ENCODE measurements around the gene TRAPPC2.
"Not testable (repeated sequence)": the region's sequence is repeated elsewhere in the genome, so short reads cannot be mapped to it uniquely, and the experiment has no call there.

TRAPPC2 gene

DNA sequence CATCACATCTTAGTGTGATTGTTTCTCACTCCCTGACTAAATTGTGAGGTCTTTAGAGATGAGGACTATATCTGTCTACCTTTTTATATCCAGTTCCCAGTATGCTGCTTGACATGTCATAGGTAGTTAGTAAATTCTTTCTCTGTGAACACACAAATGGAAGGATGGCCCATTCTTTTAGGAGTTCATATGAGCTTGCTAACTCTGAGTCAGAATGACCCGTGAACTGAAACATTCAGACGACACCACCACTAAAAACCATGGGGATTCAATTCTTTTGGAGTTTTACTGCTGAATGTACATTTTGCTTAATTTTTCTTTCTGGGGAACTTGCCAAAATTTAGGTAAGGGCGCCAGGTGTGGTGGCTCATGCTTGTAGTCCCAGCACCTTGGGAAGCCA is 14.1 kb upstream of the TRAPPC2 start:
- no peak for DNase-seq (ENCODE audit: low read depth in 2 of 2, low spot score in 1 of 2)

DNA sequence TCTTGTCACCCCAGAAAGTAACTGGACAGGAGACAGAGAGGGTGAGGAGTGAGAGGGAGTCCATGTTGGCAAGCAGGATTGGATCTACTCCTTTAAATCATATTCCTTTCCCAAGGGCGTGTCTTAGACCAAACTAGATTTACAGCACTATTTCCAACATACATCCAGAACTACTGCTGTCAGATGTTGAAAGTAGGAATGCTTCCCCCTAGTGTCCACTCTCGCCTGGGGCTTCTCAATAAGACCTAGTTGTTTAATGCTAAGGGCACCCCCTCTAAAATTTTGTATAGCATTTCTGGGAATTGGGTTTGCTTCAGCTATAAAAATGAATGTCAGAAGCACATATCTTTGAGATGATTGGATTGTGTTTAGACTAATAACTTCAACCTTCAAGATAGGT is 13.4 kb upstream of the TRAPPC2 start:
- DNase-seq (ENCODE audit: low read depth in 2 of 2, low spot score in 1 of 2), result no peak

DNA sequence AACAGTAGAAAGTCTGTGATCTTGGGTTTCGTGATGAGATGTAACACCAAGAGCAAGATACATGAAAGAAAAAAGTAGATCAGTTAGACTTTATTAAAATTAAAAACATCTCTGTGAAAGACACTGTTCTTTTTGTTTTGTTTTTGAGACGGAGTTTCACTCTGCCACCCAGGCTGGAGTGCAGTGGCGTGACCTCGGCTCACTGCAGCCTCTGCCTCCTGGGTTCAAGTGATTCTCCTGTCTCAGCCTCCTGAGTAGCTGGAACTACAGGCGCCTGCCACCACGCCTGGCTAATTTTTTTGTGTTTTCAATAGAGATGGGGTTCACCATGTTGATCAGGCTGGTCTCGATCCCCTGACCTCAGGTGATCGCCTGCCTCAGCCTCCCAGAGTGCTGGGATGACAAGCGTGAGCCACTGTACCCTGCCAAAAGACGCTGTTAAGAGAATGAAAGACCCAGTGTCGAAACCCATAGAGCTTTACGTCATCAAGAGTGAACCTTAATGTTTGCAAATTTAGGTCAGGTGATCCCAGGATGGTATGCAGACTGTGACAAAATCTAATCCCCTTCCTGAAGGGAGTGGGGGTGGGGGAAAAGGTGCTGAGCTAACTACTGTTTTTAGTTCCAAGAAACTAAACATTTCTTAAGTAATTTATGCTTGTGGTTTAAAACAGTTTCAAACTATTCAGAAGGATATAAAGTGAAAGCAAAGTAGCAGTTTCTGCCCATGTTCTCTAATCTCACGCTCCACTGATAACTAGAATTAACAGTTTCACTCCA is 8.2 kb upstream of the TRAPPC2 start:
- no peak for DNase-seq (ENCODE audit: low read depth in 2 of 2, low spot score in 1 of 2)

DNA sequence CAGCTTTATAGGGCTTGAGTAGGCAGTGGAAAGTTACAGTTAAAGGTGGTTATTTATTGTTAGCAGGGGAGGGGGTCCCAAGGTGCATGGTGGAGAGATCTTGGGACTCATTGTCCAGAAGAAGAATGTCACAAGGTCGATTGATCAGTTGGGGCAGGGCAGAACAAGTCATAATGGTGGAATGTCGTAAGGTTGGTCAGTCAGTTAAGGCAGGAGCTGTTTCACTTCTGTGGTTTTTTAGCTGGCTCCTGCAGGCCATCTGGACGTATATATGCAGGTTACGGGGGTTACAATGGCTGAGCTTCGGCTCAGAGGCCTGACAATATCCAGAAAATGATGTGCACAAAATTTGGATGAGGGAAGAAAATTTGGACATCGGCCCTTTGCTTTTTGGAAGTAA is 7.3 kb upstream of the TRAPPC2 start:
- no peak for DNase-seq (ENCODE audit: low read depth in 2 of 2, low spot score in 1 of 2)

DNA sequence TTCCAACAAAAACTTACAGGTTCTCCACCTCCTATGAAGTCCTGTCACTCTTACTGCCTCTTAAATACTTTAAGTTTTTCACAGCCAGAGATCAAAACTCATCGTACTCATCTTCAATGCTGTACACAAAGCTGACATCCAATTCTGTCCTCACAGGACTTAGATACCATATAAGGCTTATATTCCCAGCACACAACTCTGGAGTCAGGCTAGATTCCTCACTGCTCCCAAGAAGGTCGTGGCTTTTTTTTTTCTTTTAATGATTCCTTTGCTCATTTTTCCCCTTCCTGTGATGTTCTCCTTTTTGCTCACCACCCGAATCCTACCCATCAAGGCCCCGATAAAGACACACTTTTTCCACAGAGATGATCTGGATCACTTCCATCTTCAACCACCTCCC is 914 bp downstream of the TRAPPC2 start:
- no peak for DNase-seq (ENCODE audit: low read depth in 2 of 2, low spot score in 1 of 2)

GRCh38 chrX:13732246-13733067 is 2.0 kb downstream of the TRAPPC2 start:
- no peak for DNase-seq (ENCODE audit: low read depth in 2 of 2, low spot score in 1 of 2)

DNA sequence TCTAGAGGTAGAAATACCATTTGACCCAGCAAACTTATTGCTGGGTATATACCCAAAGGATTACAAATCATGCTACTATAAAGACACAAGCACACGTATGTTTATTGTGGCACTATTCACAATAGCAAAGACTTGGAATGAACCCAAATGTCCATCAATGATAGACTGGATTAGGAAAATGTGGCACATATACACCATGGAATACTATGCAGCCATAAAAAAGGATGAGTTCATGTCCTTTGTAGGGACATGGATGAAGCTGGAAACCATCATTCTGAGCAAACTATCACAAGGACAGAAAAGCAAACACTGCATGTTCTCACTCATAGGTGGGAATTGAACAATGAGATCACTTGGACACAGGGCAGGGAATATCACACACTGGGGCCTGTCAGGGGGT is 3.9 kb downstream of the TRAPPC2 start:
- not testable (repeated sequence) for DNase-seq (ENCODE audit: low read depth in 2 of 2, low spot score in 1 of 2)

GRCh38 chrX:13726583-13726982 is 7.8 kb downstream of the TRAPPC2 start:
- not testable (repeated sequence) for DNase-seq (ENCODE audit: low read depth in 2 of 2, low spot score in 1 of 2)

- not testable (repeated sequence) for DNase-seq (ENCODE audit: low read depth in 2 of 2, low spot score in 1 of 2)
Measured at GRCh38 chrX:13724878-13725277, 9.5 kb downstream of the TRAPPC2 start.

DNA sequence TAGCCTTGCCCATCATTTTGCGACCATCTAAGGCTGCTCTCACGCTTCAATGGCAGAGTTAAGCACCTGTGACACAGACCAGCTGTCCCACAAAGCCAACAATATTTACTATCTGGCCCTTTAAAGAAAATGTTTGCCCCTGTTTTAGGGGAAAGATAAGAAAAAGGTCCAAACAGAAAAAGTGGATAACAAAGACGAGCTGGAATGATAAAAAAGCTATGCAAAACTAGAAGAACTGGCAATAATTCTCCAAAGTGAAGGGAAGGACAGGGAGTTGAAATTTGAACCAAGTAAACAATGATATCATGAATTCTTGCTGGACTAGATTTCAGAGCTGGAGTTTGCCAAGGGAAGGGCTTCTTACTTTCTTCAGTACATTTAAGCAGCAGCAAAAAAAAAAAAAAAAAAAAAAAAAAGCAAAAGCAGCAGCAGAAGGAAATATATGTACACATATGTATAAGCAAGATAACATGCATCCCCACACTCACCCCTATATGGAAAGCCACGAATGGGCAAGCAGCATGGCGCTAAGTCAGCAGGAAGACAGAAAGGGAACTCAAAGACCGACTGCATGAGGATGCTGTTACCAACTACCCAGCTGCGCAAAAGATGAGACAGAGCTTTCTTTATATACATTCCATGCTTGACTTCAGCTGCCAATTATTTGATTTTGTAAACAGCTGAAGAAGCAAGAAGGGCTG is 12.5 kb downstream of the TRAPPC2 start:
- no peak for DNase-seq (ENCODE audit: low read depth in 2 of 2, low spot score in 1 of 2)

- no peak for DNase-seq (ENCODE audit: low read depth in 2 of 2, low spot score in 1 of 2)
Measured at GRCh38 chrX:13721371-13721770, 13.0 kb downstream of the TRAPPC2 start.

- no peak for DNase-seq (ENCODE audit: low read depth in 2 of 2, low spot score in 1 of 2)
Measured at GRCh38 chrX:13719192-13719856, 15.1 kb downstream of the TRAPPC2 start.

GRCh38 chrX:13717700-13718472 is 16.5 kb downstream of the TRAPPC2 start:
- no peak for DNase-seq (ENCODE audit: low read depth in 2 of 2, low spot score in 1 of 2)

GRCh38 chrX:13716905-13717304 is 17.5 kb downstream of the TRAPPC2 start:
- no peak for DNase-seq (ENCODE audit: low read depth in 2 of 2, low spot score in 1 of 2)

- DNase-seq (ENCODE audit: low read depth in 2 of 2, low spot score in 1 of 2), result no peak
Measured at GRCh38 chrX:13716455-13716854, 18.0 kb downstream of the TRAPPC2 start.

DNA sequence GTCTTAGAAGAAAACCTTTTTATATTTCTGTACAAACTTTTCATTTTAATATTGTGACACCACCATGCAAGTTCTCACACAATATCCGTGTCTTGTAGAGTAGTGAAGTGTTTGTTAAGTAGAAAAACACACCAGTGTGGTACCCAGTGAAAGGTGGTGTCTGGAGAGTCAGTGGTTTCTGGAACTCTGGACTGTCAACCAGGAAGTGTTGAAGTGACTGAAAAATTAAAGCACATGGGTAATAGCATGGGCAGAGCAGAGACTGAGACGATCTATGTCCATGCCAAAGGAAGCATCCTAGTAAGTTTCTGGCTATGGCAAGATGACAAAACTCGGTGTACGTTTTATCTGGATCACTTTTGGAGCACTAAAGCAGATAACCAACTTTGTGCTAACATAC is 23.3 kb downstream of the TRAPPC2 start:
- no peak for DNase-seq (ENCODE audit: low read depth in 2 of 2, low spot score in 1 of 2)

DNA sequence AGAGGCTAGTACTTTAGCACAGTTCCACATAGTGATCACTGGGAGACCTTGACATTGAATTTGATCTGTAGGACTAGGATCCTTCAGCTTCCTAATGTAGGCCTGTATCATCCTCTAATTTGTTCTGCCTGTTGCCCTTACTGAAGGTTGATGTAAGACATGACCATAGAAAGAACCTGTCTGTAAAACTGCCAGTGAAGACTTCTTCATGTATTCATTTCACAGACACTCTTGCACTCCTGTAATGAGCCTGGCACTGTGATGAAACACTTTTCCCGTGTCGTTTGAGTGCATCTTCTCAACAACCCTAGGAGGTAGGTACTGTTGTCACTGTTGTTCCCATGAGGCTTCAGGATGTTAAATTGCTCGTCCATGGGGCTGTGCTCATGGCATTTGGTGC is 30.8 kb downstream of the TRAPPC2 start:
- no peak for DNase-seq (ENCODE audit: low read depth in 2 of 2, low spot score in 1 of 2)

DNA sequence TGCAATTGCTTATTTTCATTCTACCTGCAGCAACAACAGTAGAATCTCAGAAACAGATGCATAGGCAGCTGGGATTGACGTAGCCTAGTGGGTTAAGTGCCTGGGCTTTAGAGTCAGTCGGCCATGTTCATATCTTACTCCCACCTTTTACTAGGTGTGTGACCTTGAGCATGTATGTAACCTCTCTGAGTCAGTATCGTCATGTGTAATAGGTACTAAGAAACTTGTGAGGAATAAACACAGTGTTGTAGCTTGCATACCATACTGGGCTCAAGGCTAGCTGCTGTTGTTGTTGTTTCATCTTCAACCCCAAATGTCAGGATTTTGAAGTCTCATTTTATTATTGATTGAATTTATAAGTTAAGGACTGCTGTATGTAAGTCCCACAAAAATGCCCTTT is 31.3 kb downstream of the TRAPPC2 start:
- no peak for DNase-seq (ENCODE audit: low read depth in 2 of 2, low spot score in 1 of 2)

DNA sequence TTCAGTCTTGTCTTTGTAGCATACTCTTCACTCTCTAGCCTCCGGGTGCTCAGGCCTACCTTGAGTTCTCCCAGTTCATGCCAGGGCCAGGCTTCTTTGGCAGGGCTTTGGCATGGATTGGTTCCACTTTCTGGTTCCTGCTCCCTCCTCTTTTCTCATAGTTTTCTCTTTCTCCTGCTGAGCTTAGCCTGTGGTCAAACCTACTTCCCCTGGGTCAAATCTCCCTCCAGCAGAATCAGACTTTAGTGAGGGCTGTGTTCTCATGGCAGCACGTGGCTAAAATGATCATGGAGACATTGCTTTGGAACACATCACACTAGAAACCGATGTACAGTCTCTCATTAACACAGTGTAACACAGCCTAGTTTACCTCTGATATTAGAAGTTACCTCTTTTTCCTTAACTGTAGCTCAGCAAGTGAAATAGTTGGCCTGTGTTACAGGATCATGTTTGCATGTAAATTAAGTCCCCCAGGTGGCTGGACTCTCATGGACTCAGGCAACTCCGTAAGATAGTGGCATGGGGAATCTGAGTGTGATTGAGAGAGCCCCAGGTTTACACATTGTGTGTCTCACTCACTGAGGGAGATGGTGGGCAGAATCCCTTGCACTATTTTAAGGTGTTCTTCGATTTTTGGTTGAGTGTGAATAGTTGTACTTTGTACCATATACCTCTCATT is 32.2 kb downstream of the TRAPPC2 start:
- no peak for DNase-seq (ENCODE audit: low read depth in 2 of 2, low spot score in 1 of 2)

DNA sequence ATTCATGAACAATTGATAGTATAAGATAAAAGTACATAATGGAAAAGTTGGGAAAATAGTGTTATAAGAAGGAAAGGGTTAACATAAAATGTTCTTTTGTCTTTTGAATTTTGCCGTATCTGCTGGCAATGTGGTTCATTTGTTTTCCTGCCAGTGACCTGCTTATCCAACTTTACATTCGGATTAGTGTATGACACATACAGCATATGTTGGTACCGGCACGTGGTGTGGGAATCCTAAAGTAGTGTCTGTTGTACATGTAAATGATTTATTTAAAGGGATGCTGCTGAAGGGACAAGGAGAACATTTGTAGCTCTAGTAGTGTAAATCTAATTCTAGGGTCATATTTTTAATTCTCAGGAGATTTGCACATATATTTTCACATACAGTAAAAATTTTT is 34.0 kb downstream of the TRAPPC2 start:
- DNase-seq (ENCODE audit: low read depth in 2 of 2, low spot score in 1 of 2), result no peak

All from stimulated activated CD8-positive, alpha-beta memory T cell treated with anti-CD3 and anti-CD28 coated beads, Interleukin-4, amount 100 ng/mL, for 4 hours (primary cell).